ENCODE results near the gene R3HCC1L. TPM values are rescaled to one million over a fixed set of nuclear protein-coding genes. Genes with fewer than 3 reads are reported as not detected.

R3HCC1L gene
- total and polyA plus RNA-seq, 2 of the 4 experiments (the other 2 are of a cell fraction) = 8.3 to 14.7 TPM

- Histone ChIP-seq H3K56ac (ENCODE audit: extremely low read depth, insufficient read depth, low read length) (no peak overlapping the region), H4K8ac (ENCODE audit: low read depth in 2 of 2, low read length in 2 of 2) (no peak overlapping the region), H4K5ac (ENCODE audit: low read depth, low read length) (no peak overlapping the region), H3K9ac (ENCODE audit: low read depth, low read length) (no peak overlapping the region), H2BK20ac (ENCODE audit: low read depth, low read length) (no peak overlapping the region), H3K27ac (ENCODE audit: insufficient read depth, low read length) (no peak overlapping the region), H2AFZ (replicated peaks; ENCODE audit: low read length, poor library complexity) (no peak overlapping the region), H3K23ac (ENCODE audit: low read depth, low read length) (no peak overlapping the region), H3K79me1 (ENCODE audit: low read depth in 1 of 2, low read length in 2 of 2) (no peaks in the 10 kb centered on the region; a peak in 1 of 4 replicates), H3K4me1 (ENCODE audit: control insufficient read depth, insufficient read depth, low read length) (peaks cover 8% of the 10 kb centered on the region), H4K91ac (ENCODE audit: insufficient read depth, low read depth, low read length) (no peak overlapping the region), H2AK5ac (ENCODE audit: low read depth, low read length) (no peak overlapping the region), H3K4me2 (ENCODE audit: low read depth, low read length) (no peak overlapping the region), H3K4me3 (ENCODE audit: insufficient read depth, low read depth, low read length) (no peak overlapping the region), H3K18ac (ENCODE audit: low read depth, low read length) (no peak overlapping the region), H3K9me1 (ENCODE audit: insufficient read depth, low read length) (peaks cover 6% of the 10 kb centered on the region; the same call in 1 of the 2 replicates), H2BK5ac (ENCODE audit: low read depth, low read length, poor library complexity, severe bottlenecking) (no peak overlapping the region), H2AK9ac (replicated peaks; ENCODE audit: low read depth, low read length, poor library complexity) (no peak overlapping the region), H3K9me3 (ENCODE audit: control insufficient read depth, insufficient read depth, low read length) (no peaks in the 10 kb centered on the region), H3K36me3 (ENCODE audit: control insufficient read depth, insufficient read depth, low read length) (peaks cover 15% of the 10 kb centered on the region), H2BK120ac (ENCODE audit: low read depth, low read length) (no peak overlapping the region), H4K20me1 (ENCODE audit: insufficient read depth, low read length) (no peaks in the 10 kb centered on the region), H3K14ac (replicated peaks; ENCODE audit: low read depth, low read length) (no peak overlapping the region), H2BK15ac (ENCODE audit: low read depth, low read length) (no peak overlapping the region), H3K4ac (ENCODE audit: low read depth, low read length) (no peak overlapping the region), H3K27me3 (ENCODE audit: control insufficient read depth, insufficient read depth, low read length) (no peaks in the 10 kb centered on the region)
- intact Hi-C loops (cut with micrococcal nuclease) (no loop called here), dilution Hi-C loops (cut with HindIII; ENCODE audit: low sequenced_read_pairs, unreplicated experiment) (no loop called here), in situ Hi-C loops (cut with MboI; ENCODE audit: low sequenced_read_pairs) (no loop called here)
- ChIA-PET POLR2A (ENCODE audit: unreplicated experiment) (no interaction called here), CTCF (no interaction called here)
- no peak for DNase-seq
- WGBS, 2 experiments (ENCODE audit: extremely low coverage in 2 of 2, insufficient read length in 1 of 2) = 76% methylated on average over 2 of the region's 8 CpGs; no CpG with 5 or more reads in 1 of the 2 experiments
- TF ChIP-seq CTCF (conservative IDR thresholded peaks at IDR 0.05; ENCODE audit: low read depth, low read length) (no peak), USF2 (IDR thresholded peaks at IDR 0.05; ENCODE audit: low read depth, low read length) (no peak), BHLHE40 (IDR thresholded peaks at IDR 0.05; ENCODE audit: low read depth, low read length) (no peak), MXI1 (IDR thresholded peaks at IDR 0.05; ENCODE audit: borderline replicate concordance, low read depth, low read length) (no peak), SMC3 (IDR thresholded peaks at IDR 0.05; ENCODE audit: low read depth, low read length) (no peak), POLR2A (IDR thresholded peaks at IDR 0.05; ENCODE audit: low read depth, low read length) (no peak), CEBPB (IDR thresholded peaks at IDR 0.05; ENCODE audit: low read depth, low read length) (no peak), MAZ (IDR thresholded peaks at IDR 0.05; ENCODE audit: borderline replicate concordance, low read depth, low read length) (no peak), MAFK (IDR thresholded peaks at IDR 0.05; ENCODE audit: low read depth, low read length) (no peak), RCOR1 (IDR thresholded peaks at IDR 0.05; ENCODE audit: insufficient replicate concordance, low read length) (no peak), NFE2L2 (IDR thresholded peaks at IDR 0.05; ENCODE audit: low read depth, low read length) (no peak), FOS (IDR thresholded peaks at IDR 0.05; ENCODE audit: low read depth, low read length) (no peak), RAD21 (IDR thresholded peaks at IDR 0.05; ENCODE audit: low read length) (no peak), RFX5 (IDR thresholded peaks at IDR 0.05; ENCODE audit: low read depth, low read length) (no peak), ELK1 (IDR thresholded peaks at IDR 0.05; ENCODE audit: borderline replicate concordance, low read depth, low read length) (no peak), CHD1 (IDR thresholded peaks at IDR 0.05; ENCODE audit: low read depth, low read length) (no peak)
- BruUV-seq (replicated peaks) = no TSS peak
- ATAC-seq (ENCODE audit: low read depth) = no peak
Observed at GRCh38 chr10:98251399-98251798, 116.9 kb downstream of the R3HCC1L start.
